Measurements from ENCODE around the gene COMMD1. TPM values are rescaled to one million over a fixed set of nuclear protein-coding genes. Genes with fewer than 3 reads are reported as not detected.

Gene COMMD1
- polyA plus RNA-seq, 1 donor (not counting 4 experiments of a cell fraction or from before 2014, with no cell fraction given), result 44.8 TPM

DNA sequence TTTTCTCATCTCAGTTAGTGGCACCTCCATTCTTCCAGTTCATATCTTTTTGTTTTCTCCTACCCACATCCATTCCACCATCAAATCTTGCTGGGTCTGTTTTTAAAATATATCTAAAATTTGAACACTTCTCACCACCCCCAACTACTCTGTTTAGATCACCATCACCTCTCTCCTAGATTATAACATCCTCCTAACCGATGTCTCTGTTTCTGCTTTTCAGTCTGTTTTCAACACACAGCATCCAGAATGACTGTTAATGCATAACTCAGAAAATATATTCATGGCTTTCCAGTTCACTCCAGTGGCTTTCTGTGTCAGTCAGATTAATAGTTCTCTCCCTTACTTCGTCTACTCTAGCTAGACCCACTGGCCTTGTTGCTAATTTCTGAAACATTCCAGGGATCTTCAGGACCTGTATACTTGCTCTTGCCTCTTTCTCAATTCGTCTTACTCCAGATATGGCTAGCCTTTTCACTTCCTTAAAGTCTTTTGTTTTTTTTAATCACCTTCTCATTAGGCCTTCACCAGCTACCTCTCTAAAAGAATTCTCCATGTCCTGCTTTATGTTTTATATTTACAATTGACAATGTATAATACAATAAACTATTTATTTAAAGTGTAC, 105.3 kb downstream of the COMMD1 start:
- dilution Hi-C loops (cut with MboI; ENCODE audit: extremely low pct_ligation_motif_present, low sequenced_read_pairs), result no loop called here
- TF ChIP-seq EZH2 (IDR thresholded peaks at IDR 0.05; ENCODE audit: low read length), result no peak
- TF ChIP-seq, protein P1, sequence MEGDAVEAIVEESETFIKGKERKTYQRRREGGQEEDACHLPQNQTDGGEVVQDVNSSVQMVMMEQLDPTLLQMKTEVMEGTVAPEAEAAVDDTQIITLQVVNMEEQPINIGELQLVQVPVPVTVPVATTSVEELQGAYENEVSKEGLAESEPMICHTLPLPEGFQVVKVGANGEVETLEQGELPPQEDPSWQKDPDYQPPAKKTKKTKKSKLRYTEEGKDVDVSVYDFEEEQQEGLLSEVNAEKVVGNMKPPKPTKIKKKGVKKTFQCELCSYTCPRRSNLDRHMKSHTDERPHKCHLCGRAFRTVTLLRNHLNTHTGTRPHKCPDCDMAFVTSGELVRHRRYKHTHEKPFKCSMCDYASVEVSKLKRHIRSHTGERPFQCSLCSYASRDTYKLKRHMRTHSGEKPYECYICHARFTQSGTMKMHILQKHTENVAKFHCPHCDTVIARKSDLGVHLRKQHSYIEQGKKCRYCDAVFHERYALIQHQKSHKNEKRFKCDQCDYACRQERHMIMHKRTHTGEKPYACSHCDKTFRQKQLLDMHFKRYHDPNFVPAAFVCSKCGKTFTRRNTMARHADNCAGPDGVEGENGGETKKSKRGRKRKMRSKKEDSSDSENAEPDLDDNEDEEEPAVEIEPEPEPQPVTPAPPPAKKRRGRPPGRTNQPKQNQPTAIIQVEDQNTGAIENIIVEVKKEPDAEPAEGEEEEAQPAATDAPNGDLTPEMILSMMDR (optimal IDR thresholded peaks at IDR 0.05 in 1 of 3, IDR thresholded peaks at IDR 0.05 in 1 of 3, conservative IDR thresholded peaks at IDR 0.05 in 1 of 3; ENCODE audit: extremely low read depth in 1 of 3, insufficient read depth in 2 of 3, low read length in 3 of 3), result no peak
- Histone ChIP-seq H3K27ac (ENCODE audit: control insufficient read depth, insufficient read depth, low read length) (no peak overlapping the region), H3K9me3 (ENCODE audit: control insufficient read depth, low read depth, low read length) (no peaks in the 10 kb centered on the region), H3K4me1 (ENCODE audit: control insufficient read depth, extremely low read depth, insufficient read depth, low read length) (no peaks in the 10 kb centered on the region), H3K27me3 (ENCODE audit: control insufficient read depth, extremely low read depth, insufficient read depth, low read length) (no peaks in the 10 kb centered on the region), H3K9me1 (ENCODE audit: control insufficient read depth, extremely low read depth, insufficient read depth, low read length) (no peaks in the 10 kb centered on the region), H4K20me1 (ENCODE audit: control insufficient read depth, extremely low read depth, insufficient read depth, low read length) (no peaks in the 10 kb centered on the region), H3K79me2 (ENCODE audit: control insufficient read depth, insufficient read depth, low read length) (no peaks in the 10 kb centered on the region), H2AFZ (ENCODE audit: control insufficient read depth, low read length) (no peak overlapping the region), H3K4me3 (ENCODE audit: control insufficient read depth in 2 of 3, extremely low read depth in 1 of 3, insufficient read depth in 2 of 3, low read depth in 1 of 3, low read length in 3 of 3) (no peak overlapping the region), H3K4me2 (ENCODE audit: control insufficient read depth, extremely low read depth, insufficient read depth, low read depth, low read length) (no peak overlapping the region), H3K9ac (ENCODE audit: control insufficient read depth, extremely low read depth, insufficient read depth, low read length) (no peak overlapping the region), H3K36me3 (ENCODE audit: control insufficient read depth in 2 of 2, extremely low read depth in 1 of 2, insufficient read depth in 2 of 2, low read length in 2 of 2) (no peaks in the 10 kb centered on the region)
- no peak for DNase-seq (ENCODE audit: low read depth, low spot score)
- FAIRE-seq, result no peak

DNA sequence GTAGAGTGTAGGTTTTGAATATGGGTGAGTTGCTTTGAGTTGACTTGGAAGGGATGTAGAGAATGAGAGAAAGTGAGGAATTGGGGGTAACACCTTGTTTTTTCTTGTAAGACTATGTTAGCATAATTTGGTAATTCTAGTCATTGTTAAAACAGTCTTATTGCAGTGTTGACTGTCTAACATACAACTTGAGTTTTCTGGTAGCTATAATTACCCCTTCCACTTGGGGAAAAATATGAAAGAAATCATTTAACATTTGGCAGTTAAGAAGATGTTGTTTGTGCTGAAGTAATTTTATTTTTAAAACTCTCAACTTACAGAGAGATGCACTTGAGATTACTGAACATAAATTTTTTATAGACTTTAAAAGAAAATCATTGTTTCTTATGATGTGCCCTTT, 108.2 kb downstream of the COMMD1 start:
- H2AFZ ChIP-seq (ENCODE audit: control insufficient read depth, low read length), result no peak overlapping the region
- DNase-seq (ENCODE audit: low read depth, low spot score) (no peak), FAIRE-seq (no peak)
- H3K9me1 ChIP-seq (ENCODE audit: control insufficient read depth, extremely low read depth, insufficient read depth, low read length), result no peaks in the 10 kb centered on the region
- H3K4me3 ChIP-seq (ENCODE audit: control insufficient read depth in 2 of 3, extremely low read depth in 1 of 3, insufficient read depth in 2 of 3, low read depth in 1 of 3, low read length in 3 of 3), result no peak overlapping the region
- no peak for TF ChIP-seq EZH2 (IDR thresholded peaks at IDR 0.05; ENCODE audit: low read length)
- TF ChIP-seq, protein P1 (optimal IDR thresholded peaks at IDR 0.05 in 1 of 3, IDR thresholded peaks at IDR 0.05 in 1 of 3, conservative IDR thresholded peaks at IDR 0.05 in 1 of 3; ENCODE audit: extremely low read depth in 1 of 3, insufficient read depth in 2 of 3, low read length in 3 of 3), result no peak
- H3K36me3 ChIP-seq (ENCODE audit: control insufficient read depth in 2 of 2, extremely low read depth in 1 of 2, insufficient read depth in 2 of 2, low read length in 2 of 2), result no peaks in the 10 kb centered on the region
- no peaks in the 10 kb centered on the region for H3K79me2 ChIP-seq (ENCODE audit: control insufficient read depth, insufficient read depth, low read length)
- H3K27ac ChIP-seq (ENCODE audit: control insufficient read depth, insufficient read depth, low read length), result no peak overlapping the region
- no peak overlapping the region for H3K9ac ChIP-seq (ENCODE audit: control insufficient read depth, extremely low read depth, insufficient read depth, low read length)
- no peaks in the 10 kb centered on the region for H3K4me1 ChIP-seq (ENCODE audit: control insufficient read depth, extremely low read depth, insufficient read depth, low read length)
- H3K27me3 ChIP-seq (ENCODE audit: control insufficient read depth, extremely low read depth, insufficient read depth, low read length), result no peaks in the 10 kb centered on the region
- H4K20me1 ChIP-seq (ENCODE audit: control insufficient read depth, extremely low read depth, insufficient read depth, low read length), result no peaks in the 10 kb centered on the region
- H3K9me3 ChIP-seq (ENCODE audit: control insufficient read depth, low read depth, low read length), result no peaks in the 10 kb centered on the region
- dilution Hi-C loops (cut with MboI; ENCODE audit: extremely low pct_ligation_motif_present, low sequenced_read_pairs), result no loop called here
- no peak overlapping the region for H3K4me2 ChIP-seq (ENCODE audit: control insufficient read depth, extremely low read depth, insufficient read depth, low read depth, low read length)
